Sciatic nerve (tissue), 2 donors: ENCODE measurements around the gene FBXL5. TPM values are rescaled to one million over a fixed set of nuclear protein-coding genes. Genes with fewer than 3 reads are reported as not detected.
"Not testable (repeated sequence)": the region's sequence is repeated elsewhere in the genome, so short reads cannot be mapped to it uniquely, and the experiment has no call there.

Experiments
- ATAC-seq: fragments of 200-7000 bp; cut with Tn5 transposase; one replicate; pipeline ENCODE4 v1.9.1; 2020; ENCODE audit warnings: mild to moderate bottlenecking, moderate library complexity
- DNase-seq: peaks from one replicate; pipeline ENCODE4 v3.0.0-alpha.2; 2020; ENCODE audit warnings: low spot score
- intact Hi-C: fragments of 100-400 bp; cut with DNase I; formaldehyde crosslinking; loops from one replicate; pipeline ENCODE4 v1.14.2; 2022
- total RNA-seq: library from RNA; stranded (reverse); fragmentation: NEBNext Ultra II Directional; extraction: Animal tissue kit (Norgen Biotek cat#: 25700); gene quantifications from one replicate; pipeline ENCODE4 v1.2.1, GENCODE V29; 2021
- donor health status: DM: no; HTN: no; CAD: no.
- donor health status: DM: no; HTN: no; CAD: no.

FBXL5 gene
- total RNA-seq, 1 donor from 2014 or later: 97.4 TPM

GRCh38 chr4:15654593-15655222 lies 449 bp downstream of the FBXL5 start:
- intact Hi-C loops: no loop called here
- peak; percentile 70 for DNase-seq
- peak; percentile 48 for ATAC-seq

GRCh38 chr4:15653864-15654592 lies 1.1 kb downstream of the FBXL5 start:
- intact Hi-C loops: no loop called here

GRCh38 chr4:15653420-15653819 lies 1.7 kb downstream of the FBXL5 start:
- intact Hi-C loops: no loop called here
- no peak for DNase-seq
- ATAC-seq: no peak

More at GRCh38 chr4:15653864-15654592, 1.1 kb downstream of the FBXL5 start:
- ATAC-seq (peak; percentile 38), DNase-seq (no peak)

- ATAC-seq (no peak), DNase-seq (no peak)
- intact Hi-C loops: no loop called here
These were observed 2.3 kb downstream of the FBXL5 start for GRCh38 chr4:15652841-15653240.

- no peak for ATAC-seq
- no peak for DNase-seq
- intact Hi-C loops: no loop called here
These were observed 3.0 kb downstream of the FBXL5 start for GRCh38 chr4:15652191-15652590.

DNA sequence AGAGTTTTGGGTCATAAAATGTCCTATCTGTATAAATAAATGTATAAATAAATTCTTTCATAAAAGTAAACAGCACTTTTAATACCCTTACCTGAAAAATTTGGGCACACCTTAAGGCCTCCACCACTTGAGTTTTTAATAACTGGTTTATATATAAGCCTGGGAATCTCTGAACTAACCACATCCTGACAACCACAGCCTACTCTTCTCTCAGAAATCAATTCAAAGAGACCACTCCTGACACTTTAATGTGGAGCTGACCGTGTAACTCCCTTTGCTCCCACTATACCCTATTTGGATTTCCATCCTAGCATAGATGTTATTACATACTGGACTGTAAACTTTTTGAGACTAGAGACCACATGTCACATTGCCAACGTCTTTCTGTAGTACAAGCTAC lies 3.5 kb downstream of the FBXL5 start:
- ATAC-seq (no peak), DNase-seq (no peak)
- intact Hi-C loops: no loop called here

DNA sequence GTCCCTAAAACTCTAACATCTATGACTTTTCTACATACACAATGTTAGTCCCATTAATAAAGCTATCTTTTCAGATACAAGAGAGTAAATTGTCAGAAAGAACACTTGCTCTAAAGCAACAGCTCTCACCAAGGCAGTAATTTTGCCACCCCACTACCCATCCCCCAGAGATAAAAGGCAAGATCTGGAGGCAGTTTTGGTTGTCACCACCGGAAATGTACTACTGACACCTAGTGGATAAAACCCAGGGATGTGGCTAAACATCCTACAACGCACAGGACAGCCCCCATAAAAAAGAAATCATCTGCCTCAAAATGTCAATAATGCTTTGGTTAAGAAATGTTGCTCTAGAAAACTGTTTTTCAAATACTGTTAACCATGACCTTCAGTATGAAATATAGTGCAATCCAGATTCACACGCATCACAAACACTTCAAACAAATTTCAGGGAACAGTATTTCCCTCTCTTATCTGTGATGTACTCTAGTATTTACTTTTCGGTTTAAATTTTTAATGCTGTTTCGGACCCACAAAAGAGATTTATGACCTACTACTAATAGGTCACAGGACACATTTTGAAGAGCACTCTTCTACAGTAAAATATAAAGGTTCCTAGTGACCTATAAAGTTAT lies 5.1 kb downstream of the FBXL5 start:
- ATAC-seq (peak; percentile 74), DNase-seq (no peak)
- intact Hi-C loops: no loop called here

DNA sequence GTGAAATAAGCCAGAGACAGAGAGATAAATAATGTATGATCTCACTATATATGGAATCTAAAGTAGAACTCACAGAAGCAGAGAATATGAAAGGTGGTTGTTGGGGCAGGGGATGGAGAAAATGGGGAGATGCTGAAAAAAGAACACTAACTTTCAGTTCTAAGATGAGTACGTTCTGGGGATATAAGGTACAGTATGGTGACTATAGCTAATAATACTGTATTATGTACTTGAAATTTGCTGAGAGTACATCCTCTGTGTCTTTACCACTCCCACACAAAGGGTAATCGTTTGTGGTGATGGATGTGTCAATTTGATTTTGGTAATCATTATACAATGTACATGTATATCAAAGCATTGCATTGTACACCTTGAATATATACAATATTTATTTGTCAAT lies 6.6 kb downstream of the FBXL5 start:
- DNase-seq (no peak), ATAC-seq (no peak)
- intact Hi-C loops: no loop called here

DNA sequence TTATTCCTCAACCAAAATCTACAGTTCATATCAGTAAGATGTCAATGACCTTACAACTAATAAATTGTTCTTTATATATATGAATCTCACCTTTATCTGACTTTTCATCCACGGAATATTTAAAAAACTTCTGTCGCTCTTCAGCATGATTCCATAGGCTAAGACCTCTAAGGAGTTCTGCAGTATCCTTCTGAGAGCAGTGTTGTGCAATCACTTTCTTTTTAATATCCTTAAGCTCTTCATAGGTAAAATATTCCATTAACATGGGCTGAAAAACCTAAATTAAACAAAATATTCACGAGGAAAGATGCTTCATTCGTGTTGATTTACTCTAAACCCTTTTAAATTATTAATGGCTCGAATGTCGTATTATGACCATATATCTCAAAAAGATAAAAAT lies 16.7 kb downstream of the FBXL5 start:
- intact Hi-C loops: no loop called here
- DNase-seq (no peak), ATAC-seq (no peak)

DNA sequence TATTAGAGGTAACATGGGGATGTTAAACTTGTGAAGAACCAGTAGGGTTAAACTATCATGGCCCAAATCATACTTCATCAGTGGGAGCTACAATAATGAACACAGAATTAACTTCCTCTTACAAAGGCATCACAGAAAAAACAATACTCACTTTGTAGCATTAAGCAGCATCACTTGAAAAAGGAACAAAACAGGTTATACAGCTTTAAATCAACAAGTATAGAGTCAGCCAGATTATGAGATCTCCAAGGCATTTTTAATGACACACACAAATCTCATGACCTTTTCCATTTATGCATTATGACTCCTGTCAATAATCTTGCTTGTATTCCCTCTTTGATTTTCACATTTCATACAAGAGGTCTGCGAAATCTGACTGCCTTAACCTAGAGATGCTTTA lies 18.3 kb downstream of the FBXL5 start:
- intact Hi-C loops: no loop called here
- DNase-seq (no peak), ATAC-seq (no peak)

DNA sequence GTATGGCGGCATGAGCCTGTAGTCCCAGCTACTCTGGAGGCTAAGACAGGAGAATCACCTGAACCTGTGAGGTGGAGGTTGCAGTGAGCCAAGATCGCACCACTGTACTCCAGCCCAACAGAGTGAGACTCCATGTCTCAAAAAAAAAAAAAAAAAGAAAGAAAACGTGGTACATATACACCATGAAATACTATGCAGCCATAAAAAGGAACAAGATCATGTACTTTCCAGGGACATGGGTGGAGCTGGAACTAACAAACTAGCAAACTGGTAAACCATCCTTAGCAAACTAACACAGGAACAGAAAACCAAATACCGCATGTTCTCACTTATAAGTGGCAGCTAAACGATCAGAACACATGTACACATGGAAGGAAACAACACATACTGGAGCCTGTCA lies 37.8 kb downstream of the FBXL5 start:
- DNase-seq, ATAC-seq, intact Hi-C loops: not testable (repeated sequence)

GRCh38 chr4:15614891-15615290 lies 40.3 kb downstream of the FBXL5 start:
- ATAC-seq, DNase-seq, intact Hi-C loops: not testable (repeated sequence)

DNA sequence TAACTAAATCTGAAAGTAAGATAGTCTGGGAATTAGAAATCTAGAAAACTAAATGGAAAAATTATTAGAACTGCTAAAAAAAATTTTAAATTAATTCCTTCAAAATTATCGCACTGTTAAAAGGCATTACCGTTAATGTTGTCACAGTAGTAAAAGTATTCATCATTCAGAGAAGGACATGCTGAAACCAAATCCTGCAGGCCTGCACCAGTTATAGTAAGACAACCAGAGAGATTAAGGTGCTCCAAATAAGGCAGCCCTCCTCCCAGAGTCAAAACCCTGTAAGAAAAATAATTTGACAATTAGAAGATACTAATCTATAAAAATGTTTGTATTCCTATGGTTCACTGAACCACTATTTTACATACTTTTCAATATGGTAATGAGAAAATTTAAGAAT lies 43.0 kb downstream of the FBXL5 start:
- ATAC-seq (no peak), DNase-seq (no peak)
- intact Hi-C loops: no loop called here

- DNase-seq: no peak
- intact Hi-C loops: no loop called here
These were observed 44.3 kb downstream of the FBXL5 start for GRCh38 chr4:15610855-15611254.

GRCh38 chr4:15605537-15605936 lies 49.6 kb downstream of the FBXL5 start:
- no peak for ATAC-seq

More at GRCh38 chr4:15610855-15611254, 44.3 kb downstream of the FBXL5 start:
- ATAC-seq: no peak

GRCh38 chr4:15601862-15602261 lies 53.3 kb downstream of the FBXL5 start:
- ATAC-seq: no peak
- DNase-seq: no peak
- intact Hi-C loops: no loop called here

More at GRCh38 chr4:15605537-15605936, 49.6 kb downstream of the FBXL5 start:
- no peak for DNase-seq
- intact Hi-C loops: no loop called here

DNA sequence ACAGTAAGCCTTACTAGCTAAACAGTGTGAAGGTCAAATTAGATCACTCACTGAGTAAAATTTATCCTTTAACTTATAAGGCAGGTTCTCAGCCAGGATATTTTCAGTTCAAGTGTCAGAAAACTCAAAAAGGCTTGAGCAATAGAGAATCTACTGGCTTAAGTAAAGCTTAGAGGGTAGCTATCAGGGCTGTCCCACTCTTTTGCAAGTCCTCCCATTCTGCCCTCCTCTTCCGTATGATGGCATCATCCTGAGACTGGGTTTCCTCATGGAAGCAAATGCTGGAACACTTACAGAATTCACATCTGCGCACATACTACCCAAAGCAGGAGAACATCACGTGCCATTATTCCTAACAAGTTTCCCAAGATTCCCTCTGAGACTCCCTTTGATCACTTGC lies 55.0 kb downstream of the FBXL5 start:
- DNase-seq: no peak
- no peak for ATAC-seq
- intact Hi-C loops: no loop called here

- ATAC-seq (no peak), DNase-seq (no peak)
- intact Hi-C loops: no loop called here
These were observed 56.5 kb downstream of the FBXL5 start for GRCh38 chr4:15598644-15599043.

GRCh38 chr4:15592799-15593198 lies 62.4 kb downstream of the FBXL5 start:
- intact Hi-C loops: no loop called here
- DNase-seq (no peak), ATAC-seq (no peak)

GRCh38 chr4:15587649-15588048 lies 67.5 kb downstream of the FBXL5 start:
- ATAC-seq (peak; percentile 82), DNase-seq (no peak)
- intact Hi-C loops: no loop called here
